ENCODE data around the gene KLHDC8B. TPM values are rescaled to one million over a fixed set of nuclear protein-coding genes. Genes with fewer than 3 reads are reported as not detected.
A peak's percentile ranks its signal among the peaks of the same experiment; 100 is the strongest.

Gene KLHDC8B
- total RNA-seq (2014; rRNA removed; shearing (Covaris generic)) = 18.6 and 27.3 TPM in 2 replicates

DNA sequence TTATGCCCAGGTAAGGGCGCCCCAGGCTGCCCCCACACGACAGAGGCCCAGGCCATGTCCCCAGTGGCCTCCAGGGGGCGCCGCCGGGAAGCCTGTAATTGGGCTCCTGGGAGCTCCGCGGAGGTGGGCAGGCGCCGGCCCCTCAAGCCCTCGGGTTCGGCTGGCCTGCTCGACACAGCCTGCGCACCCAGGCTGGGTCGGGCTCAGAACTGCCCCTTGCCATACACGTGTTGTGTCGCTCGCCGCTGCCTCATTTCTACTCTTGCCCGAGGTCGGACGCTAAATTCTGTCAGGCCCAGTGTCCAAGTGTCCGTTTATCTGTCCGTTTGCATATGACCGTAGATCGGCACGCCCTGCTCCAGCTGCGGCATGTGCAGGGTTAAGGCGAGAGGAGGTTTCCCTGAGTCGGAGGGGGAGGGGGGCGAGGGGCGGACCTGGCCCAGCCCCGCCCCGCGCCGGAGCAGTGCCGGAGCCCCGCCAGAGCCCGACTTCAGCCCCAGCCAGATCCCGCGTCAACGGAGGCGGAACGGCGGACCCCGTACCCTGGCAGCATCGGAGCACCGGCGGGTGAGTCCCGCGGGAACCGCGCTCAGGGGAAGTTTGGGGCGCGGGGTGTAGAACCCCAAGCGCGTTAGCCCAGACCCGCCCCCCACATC lies at the start of gene KLHDC8B:
Gene KLHDC8B, plus strand, starts transcription at position 480 of the 656 bp plus-strand sequence. CDS start 1,172 bp downstream, outside the sequence.
- H3K27ac ChIP-seq = no peak within 1 kb of the TSS
- peaks cover 4% of the 10 kb centered on the region; the same call in 1 of the 2 replicates for H3K36me3 ChIP-seq
- H3K4me1 ChIP-seq (replicated peaks) = peaks cover 27% of the 10 kb centered on the region
- H3K9me3 ChIP-seq (replicated peaks) = peaks cover 1% of the 10 kb centered on the region; the same call in 1 of the 2 replicates
- H3K27me3 ChIP-seq (replicated peaks) = no peaks in the 10 kb centered on the region
- peak; percentile 84 to 90 for DNase-seq (ENCODE audit: low read depth in 1 of 2, low spot score in 2 of 2)
- peak within 1 kb of the TSS; percentile 60 for H3K4me3 ChIP-seq

DNA sequence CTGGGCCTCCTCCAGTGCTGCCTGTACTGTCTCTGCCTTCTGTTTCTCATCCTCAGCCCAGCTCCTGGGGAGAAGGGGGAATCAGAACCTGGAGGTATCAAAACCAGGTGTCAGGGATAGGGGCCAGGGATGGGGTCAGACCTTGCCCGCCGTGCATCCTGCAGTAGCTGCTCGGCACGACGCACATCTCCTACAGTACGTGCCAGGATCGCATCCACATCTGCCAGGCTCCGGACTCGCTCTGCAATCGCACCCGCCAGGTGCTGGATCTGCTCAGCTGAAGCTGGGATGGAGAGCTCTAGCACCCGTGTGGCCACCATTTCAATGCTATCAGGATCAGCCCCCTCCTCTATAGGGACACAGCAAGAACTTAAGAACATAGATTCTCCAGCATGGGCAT lies 49.4 kb upstream of the KLHDC8B start:
- Histone ChIP-seq H3K27me3 (replicated peaks) (no peaks in the 10 kb centered on the region), H3K4me1 (replicated peaks) (peaks cover 14% of the 10 kb centered on the region), H3K36me3 (peaks cover 93% of the 10 kb centered on the region), H3K4me3 (no peak overlapping the region), H3K9me3 (replicated peaks) (no peaks in the 10 kb centered on the region), H3K27ac (no peak overlapping the region)
- no peak for DNase-seq (ENCODE audit: low read depth in 1 of 2, low spot score in 2 of 2)

DNA sequence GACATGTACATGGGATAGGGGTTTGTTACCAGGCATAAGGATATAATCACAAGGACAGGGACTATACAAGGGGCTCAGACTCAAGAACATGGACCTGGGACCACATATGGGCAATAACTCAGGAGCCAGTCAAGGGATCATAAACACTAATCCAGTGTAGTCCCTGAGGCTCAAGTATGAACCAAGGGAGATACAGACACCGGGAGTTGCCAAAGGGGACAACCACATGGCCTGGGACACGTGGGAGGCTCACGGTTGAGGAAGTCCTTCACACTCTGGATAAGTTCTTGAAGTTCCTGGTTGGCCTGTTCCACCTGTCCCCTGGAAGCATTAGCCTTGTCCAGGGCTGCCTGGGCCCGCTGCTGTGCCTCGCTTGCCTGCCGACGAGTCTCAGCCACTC lies 48.9 kb upstream of the KLHDC8B start:
- H3K4me1 ChIP-seq (replicated peaks) = peaks cover 14% of the 10 kb centered on the region
- H3K36me3 ChIP-seq = peaks cover 93% of the 10 kb centered on the region
- H3K4me3 ChIP-seq = no peak overlapping the region
- no peaks in the 10 kb centered on the region for H3K27me3 ChIP-seq (replicated peaks)
- no peak overlapping the region for H3K27ac ChIP-seq
- no peaks in the 10 kb centered on the region for H3K9me3 ChIP-seq (replicated peaks)
- DNase-seq (ENCODE audit: low read depth in 1 of 2, low spot score in 2 of 2) = no peak

DNA sequence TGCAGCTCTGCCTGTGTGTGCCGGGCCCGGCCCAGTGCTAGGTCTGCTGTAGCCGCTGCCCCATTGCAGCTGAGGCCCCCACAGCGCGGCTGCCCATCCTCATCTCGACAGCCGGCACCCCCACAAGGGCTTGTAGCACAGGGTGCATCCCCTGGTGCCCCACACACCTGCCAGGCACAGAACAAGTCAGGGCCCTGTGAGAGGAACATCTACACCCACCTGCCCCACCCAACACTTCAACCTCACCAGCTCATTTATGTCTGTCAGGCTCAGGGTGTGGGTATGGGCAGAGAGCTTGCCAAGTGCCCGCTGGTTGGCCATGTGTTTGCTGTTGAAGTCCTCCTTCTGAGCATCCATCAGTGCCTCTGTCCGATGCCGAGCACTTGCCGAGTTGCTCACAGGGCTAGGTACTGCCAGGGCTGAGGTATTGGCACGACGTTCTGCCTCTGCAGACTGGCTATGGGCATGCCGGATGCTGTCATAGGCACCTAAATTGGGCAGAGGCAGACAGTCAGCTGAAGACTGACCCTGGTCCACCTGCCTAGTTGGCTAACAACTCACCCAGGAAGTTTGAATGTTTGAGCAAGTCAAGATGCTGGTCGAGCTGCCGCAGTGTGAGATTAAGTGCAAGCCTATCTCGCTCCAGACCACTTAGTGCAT lies 48.4 kb upstream of the KLHDC8B start:
- H3K4me1 ChIP-seq (replicated peaks) = peaks cover 14% of the 10 kb centered on the region
- H3K4me3 ChIP-seq = no peak overlapping the region
- no peak overlapping the region for H3K27ac ChIP-seq
- H3K27me3 ChIP-seq (replicated peaks) = no peaks in the 10 kb centered on the region
- DNase-seq (ENCODE audit: low read depth in 1 of 2, low spot score in 2 of 2) = no peak
- H3K36me3 ChIP-seq = peaks cover 88% of the 10 kb centered on the region
- no peaks in the 10 kb centered on the region for H3K9me3 ChIP-seq (replicated peaks)

DNA sequence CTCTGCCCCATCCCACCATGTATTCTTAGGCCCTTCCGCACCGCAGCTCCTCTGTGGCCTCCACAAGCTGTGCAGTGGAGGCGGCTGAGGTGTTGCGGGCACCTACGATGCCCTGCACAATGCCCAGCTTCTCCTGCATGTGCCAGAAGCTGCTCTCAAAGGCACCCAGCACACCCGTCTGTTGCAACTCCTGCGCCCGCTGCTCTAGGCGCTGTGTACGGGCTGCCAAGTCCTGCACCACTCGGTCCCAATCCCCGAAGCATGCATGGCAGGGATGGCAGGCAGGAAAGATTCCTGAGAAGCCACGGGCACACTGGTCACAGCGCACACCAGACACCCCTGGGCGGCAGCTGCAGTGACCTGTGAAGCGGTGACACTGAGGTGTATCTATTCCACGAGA lies 47.7 kb upstream of the KLHDC8B start:
- no peak for DNase-seq (ENCODE audit: low read depth in 1 of 2, low spot score in 2 of 2)
- Histone ChIP-seq H3K27ac (no peak overlapping the region), H3K4me1 (replicated peaks) (peaks cover 14% of the 10 kb centered on the region), H3K4me3 (no peak overlapping the region), H3K9me3 (replicated peaks) (no peaks in the 10 kb centered on the region), H3K27me3 (replicated peaks) (no peaks in the 10 kb centered on the region), H3K36me3 (peaks cover 88% of the 10 kb centered on the region)

DNA sequence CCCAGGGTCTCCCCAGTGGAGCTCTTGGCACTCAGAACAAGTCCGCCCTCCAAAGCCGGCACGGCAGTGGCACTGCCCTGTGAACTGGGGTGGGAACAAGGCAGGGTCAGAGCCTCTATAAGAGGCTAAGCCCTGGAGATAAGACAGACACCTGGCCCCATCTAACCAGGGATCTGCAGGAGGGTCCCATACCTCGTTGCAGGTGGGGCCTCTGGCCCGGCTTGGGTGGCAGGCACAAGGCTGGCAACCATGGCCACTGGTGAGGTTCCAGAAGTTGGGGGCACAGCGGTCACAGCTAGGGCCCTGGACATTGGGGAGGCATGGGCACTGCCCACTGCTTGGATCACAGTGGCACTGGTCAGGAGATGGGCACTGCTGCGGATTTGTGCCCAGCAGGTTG lies 47.2 kb upstream of the KLHDC8B start:
- H3K36me3 ChIP-seq = peaks cover 88% of the 10 kb centered on the region
- H3K9me3 ChIP-seq (replicated peaks) = no peaks in the 10 kb centered on the region
- DNase-seq (ENCODE audit: low read depth in 1 of 2, low spot score in 2 of 2) = no peak
- no peak overlapping the region for H3K4me3 ChIP-seq
- H3K4me1 ChIP-seq (replicated peaks) = peaks cover 13% of the 10 kb centered on the region
- no peaks in the 10 kb centered on the region for H3K27me3 ChIP-seq (replicated peaks)
- no peak overlapping the region for H3K27ac ChIP-seq

DNA sequence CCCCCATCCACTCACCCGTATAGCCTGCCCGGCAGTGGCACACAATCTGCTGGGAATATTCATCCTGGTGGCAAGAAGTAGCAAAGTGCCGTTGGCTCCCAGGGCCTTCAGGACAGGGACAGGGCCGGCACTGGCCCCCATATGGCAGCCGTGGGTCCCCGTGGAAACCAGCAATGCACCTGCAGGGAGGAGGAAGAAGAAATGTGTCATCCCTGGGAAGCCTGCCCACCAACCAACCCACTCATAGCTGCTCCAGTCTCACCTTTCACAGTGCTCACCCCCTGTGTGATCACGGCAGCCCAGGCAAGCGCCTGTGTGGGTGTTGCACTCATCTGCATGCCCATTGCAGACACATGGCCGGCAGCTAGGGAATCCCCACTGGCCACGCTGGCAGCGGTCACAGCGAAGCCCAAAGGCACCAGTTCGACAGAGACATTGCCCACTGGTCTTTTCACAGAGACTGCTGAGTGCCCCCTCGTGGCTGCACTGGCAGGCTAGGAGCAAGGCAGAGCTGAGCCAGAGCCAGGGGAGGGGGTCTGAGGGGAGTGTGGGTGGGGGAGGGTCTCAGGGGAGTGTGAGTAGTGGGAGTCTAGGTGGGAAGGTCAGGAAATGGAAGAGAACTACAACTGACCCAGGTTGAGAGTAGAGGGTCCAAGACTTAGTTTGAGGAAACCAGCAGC lies 46.3 kb upstream of the KLHDC8B start:
- no peaks in the 10 kb centered on the region for H3K27me3 ChIP-seq (replicated peaks)
- no peak for DNase-seq (ENCODE audit: low read depth in 1 of 2, low spot score in 2 of 2)
- no peaks in the 10 kb centered on the region for H3K9me3 ChIP-seq (replicated peaks)
- H3K4me3 ChIP-seq = no peak overlapping the region
- peaks cover 5% of the 10 kb centered on the region; the same call in 1 of the 2 replicates for H3K4me1 ChIP-seq (replicated peaks)
- H3K36me3 ChIP-seq = peaks cover 92% of the 10 kb centered on the region
- no peak overlapping the region for H3K27ac ChIP-seq

DNA sequence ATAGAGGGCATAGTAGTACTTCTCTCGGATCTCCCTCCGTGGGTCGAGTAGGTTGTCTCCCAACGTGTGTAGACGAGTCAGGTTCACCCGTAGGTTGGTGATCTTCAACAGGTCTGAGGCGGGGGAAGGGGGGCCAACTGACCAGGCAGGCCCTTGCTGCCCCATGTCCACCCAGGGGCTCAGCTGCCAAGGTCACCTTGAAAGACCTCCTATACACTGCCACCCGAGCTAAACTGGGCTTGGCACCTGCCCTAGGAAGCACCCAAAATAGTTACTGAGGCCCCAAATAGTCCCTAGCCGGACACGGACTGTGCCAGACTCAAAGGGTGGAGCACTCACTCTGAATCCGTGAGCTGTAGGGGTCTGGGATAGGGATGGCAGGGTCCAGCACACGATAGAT lies 40.4 kb upstream of the KLHDC8B start:
- no peaks in the 10 kb centered on the region for H3K9me3 ChIP-seq (replicated peaks)
- no peaks in the 10 kb centered on the region for H3K27me3 ChIP-seq (replicated peaks)
- H3K4me1 ChIP-seq (replicated peaks) = peaks cover 18% of the 10 kb centered on the region
- H3K4me3 ChIP-seq = no peak overlapping the region; the same call in 1 of the 2 replicates
- H3K36me3 ChIP-seq = peaks cover 59% of the 10 kb centered on the region
- no peak overlapping the region for H3K27ac ChIP-seq
- no peak for DNase-seq (ENCODE audit: low read depth in 1 of 2, low spot score in 2 of 2)

DNA sequence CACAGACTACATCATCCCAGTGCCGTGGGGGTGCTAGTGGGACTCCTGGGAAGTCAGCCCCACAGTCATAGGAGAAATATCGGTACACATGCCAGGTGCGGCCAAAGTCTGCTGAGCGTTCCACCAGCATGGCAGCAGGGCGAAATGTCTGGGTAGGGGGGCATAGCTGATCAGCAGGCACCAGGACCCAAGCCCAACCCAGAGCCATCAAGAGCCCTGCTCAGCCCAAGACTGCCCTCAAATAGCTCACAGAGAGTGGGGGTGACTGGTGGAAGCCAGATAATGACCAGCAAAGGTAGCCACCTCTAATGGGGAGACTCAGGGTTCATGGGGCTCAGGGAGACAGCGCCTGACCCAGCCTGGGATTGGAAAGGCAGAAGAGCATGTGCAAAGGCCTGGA lies 39.8 kb upstream of the KLHDC8B start:
- Histone ChIP-seq H3K27ac (no peak overlapping the region), H3K9me3 (replicated peaks) (no peaks in the 10 kb centered on the region), H3K36me3 (peaks cover 54% of the 10 kb centered on the region), H3K4me1 (replicated peaks) (peaks cover 18% of the 10 kb centered on the region), H3K27me3 (replicated peaks) (no peaks in the 10 kb centered on the region), H3K4me3 (peak overlapping the region; percentile 56)
- DNase-seq (ENCODE audit: low read depth in 1 of 2, low spot score in 2 of 2) = no peak

DNA sequence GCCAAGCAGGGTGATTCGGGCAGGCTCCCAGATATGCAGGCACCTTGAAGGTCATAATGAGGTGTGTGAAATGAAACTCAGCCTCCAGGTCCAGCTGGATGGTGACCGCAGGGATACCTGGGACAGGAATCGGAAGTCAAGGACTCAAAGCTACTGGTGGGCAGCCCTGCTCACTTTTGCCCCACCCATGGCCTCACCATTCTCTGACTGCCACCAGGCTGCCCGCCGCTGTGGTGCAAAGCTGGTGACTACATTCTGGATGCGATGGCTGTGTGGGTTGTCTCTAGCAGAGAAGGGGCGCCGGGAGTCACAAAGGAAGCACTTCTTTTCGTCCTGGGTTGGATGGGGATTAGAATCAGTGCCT lies 39.3 kb upstream of the KLHDC8B start:
- Histone ChIP-seq H3K9me3 (replicated peaks) (no peaks in the 10 kb centered on the region), H3K27ac (peak overlapping the region; percentile 88), H3K4me1 (replicated peaks) (peaks cover 18% of the 10 kb centered on the region), H3K36me3 (peaks cover 49% of the 10 kb centered on the region), H3K4me3 (peak overlapping the region; percentile 56), H3K27me3 (replicated peaks) (no peaks in the 10 kb centered on the region)
- DNase-seq (ENCODE audit: low read depth in 1 of 2, low spot score in 2 of 2) = no peak

DNA sequence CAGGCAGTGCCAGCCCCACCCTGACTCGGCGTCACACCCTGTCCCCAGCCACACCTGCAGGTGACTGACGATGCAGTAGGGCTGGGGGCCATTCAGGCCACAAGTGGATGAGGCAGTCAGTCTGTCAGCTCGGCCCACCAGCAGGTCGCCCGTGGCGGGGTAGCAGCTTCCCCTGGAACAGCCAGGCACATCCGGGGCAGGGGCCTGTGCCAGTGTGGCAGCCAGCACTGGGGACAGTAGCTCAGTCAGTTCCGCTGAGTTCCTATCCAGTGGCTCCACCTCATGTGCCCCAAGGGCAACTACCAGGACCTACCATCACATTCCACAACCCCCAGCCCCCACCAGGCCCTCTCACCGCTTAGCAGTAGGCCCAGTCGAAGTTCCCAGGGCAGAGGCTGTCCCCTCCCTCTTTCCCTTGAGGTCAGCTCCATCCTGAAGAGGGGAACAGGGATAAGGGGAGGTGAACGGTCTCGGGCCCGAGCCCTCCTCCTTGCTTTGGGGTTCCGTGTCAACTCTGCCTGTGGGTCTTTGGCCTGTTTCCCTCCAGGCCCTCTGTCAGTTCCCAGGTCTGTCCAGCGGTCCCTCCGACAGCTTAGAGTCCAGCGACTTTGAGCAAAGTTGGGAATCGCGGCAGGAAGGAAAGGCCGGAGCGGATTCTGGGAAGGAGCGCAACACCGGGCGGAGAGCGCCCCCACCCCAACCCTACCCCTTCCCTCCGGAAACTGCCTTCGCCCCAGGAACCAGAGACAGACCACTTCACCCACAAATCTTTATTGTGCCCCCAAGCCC lies 38.8 kb upstream of the KLHDC8B start, which contains the start of gene LAMB2:
Gene LAMB2, minus strand, starts transcription at position 614 of the 789 bp plus-strand sequence. Its CDS starts 183 bp downstream, at position 431.
- peak; percentile 85 to 89 for DNase-seq (ENCODE audit: low read depth in 1 of 2, low spot score in 2 of 2)
- Histone ChIP-seq H3K36me3 (peaks cover 45% of the 10 kb centered on the region), H3K4me3 (peak within 1 kb of the TSS; percentile 56), H3K4me1 (replicated peaks) (peaks cover 18% of the 10 kb centered on the region), H3K27me3 (replicated peaks) (no peaks in the 10 kb centered on the region), H3K9me3 (replicated peaks) (no peaks in the 10 kb centered on the region), H3K27ac (peak within 1 kb of the TSS; percentile 88)

DNA sequence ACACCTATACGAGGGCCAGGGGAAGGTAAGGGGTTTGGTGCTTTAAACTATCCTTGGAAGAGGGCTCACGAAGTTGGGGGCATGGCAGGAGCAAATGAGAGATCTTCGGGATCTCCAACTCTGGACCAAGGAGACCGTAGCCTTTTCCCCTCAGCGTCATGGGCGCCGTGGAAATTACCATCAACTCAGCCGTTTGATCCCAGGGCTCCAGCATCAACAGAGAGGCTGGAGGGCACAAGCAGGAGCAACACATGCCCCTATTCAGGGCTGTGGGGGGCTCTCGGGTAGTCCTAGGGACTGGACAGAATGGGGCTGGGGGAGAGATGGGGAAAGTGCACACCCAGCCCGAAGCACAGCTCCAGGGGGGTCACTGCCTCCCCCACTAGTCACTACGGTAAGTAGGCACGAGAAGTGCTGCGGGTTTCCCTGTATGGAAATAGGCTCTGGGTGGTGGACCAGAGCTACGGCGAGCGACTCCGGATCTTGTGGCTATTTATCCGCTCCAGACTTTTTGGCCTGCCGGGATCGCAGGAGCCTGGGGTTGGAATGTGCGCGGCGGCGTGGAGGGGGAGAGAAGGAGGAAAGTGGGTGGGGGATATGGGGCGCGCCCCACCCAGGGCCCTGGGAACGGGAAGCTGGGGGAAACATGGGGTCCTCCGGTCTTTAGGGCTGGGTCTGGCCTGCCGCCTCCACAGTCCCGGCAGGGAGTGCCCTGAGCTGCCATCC lies 38.0 kb upstream of the KLHDC8B start:
- Histone ChIP-seq H3K36me3 (peaks cover 41% of the 10 kb centered on the region), H3K27me3 (replicated peaks) (no peaks in the 10 kb centered on the region), H3K4me3 (peak overlapping the region; percentile 56), H3K9me3 (replicated peaks) (no peaks in the 10 kb centered on the region), H3K27ac (peak overlapping the region; percentile 88), H3K4me1 (replicated peaks) (peaks cover 18% of the 10 kb centered on the region)
- DNase-seq (ENCODE audit: low read depth in 1 of 2, low spot score in 2 of 2) = peak; percentile 85 to 87
